Lung (tissue), 12 donors: ENCODE data around the gene INAFM2. TPM values are rescaled to one million over a fixed set of nuclear protein-coding genes. Genes with fewer than 3 reads are reported as not detected.

Experiments used
- ATAC-seq: fragments of 200-7000 bp; cut with Tn5 transposase; one replicate; pipeline ENCODE4 v1.9.1; 2020; ENCODE audit warnings: moderate number of reproducible peaks; ENCODE audit not compliant: insufficient read depth, low FRiP score
- DNase-seq, 3 donors: peaks; one replicate each; pipeline ENCODE4 v3.0.0-alpha.2; 2013 to 2017
- H3K27ac ChIP-seq, 2 donors: one replicate each; pipeline ENCODE4 v1.5.1; 2013; ENCODE audit warnings: mild to moderate bottlenecking in 2 of 2, moderate library complexity in 2 of 2, control low read depth in 1 of 2, inconsistent platforms in 1 of 2, low read depth in 1 of 2, low read length in 1 of 2
- H3K27me3 ChIP-seq, 3 donors: one replicate each; pipeline ENCODE4 v1.5.1; 2013; ENCODE audit warnings: low read length in 2 of 3; ENCODE audit not compliant: control insufficient read depth in 3 of 3, insufficient read depth in 3 of 3
- H3K36me3 ChIP-seq, 4 donors: one replicate each; pipeline ENCODE4 v1.5.1; 2013; ENCODE audit warnings: low read length in 4 of 4, mild to moderate bottlenecking in 1 of 4, moderate library complexity in 1 of 4; ENCODE audit not compliant: control insufficient read depth in 4 of 4, insufficient read depth in 4 of 4
- H3K4me1 ChIP-seq, 5 donors: one replicate each; pipeline ENCODE4 v1.5.1; 2013; ENCODE audit warnings: low read length in 5 of 5, mild to moderate bottlenecking in 2 of 5, moderate library complexity in 1 of 5; ENCODE audit not compliant: control insufficient read depth in 5 of 5, insufficient read depth in 5 of 5
- H3K4me3 ChIP-seq: one replicate; pipeline ENCODE4 v1.5.1; 2013; ENCODE audit warnings: mild to moderate bottlenecking, control low read depth, moderate library complexity
- H3K9ac ChIP-seq, 2 donors: one replicate each; pipeline ENCODE4 v1.5.1; 2013; ENCODE audit warnings: low read length in 2 of 2, control low read depth in 1 of 2; ENCODE audit not compliant: insufficient read depth in 1 of 2
- H3K9me3 ChIP-seq, 4 donors: one replicate each; pipeline ENCODE4 v1.5.1; 2013; ENCODE audit warnings: low read length in 3 of 4, mild to moderate bottlenecking in 1 of 4, moderate library complexity in 1 of 4; ENCODE audit not compliant: control insufficient read depth in 4 of 4, insufficient read depth in 3 of 4
- WGBS, 2 donors: extraction: QIAGEN DNeasy Blood & Tissue Kit; methylation state at CpG; one replicate each; pipeline ENCODE4 v1.1.7; 2013; 5-methylcytosine and 5-hydroxymethylcytosine counted together
- polyA plus RNA-seq, 2 donors: library from polyadenylated mRNA; stranded (reverse); fragments of 200-250 nt; gene quantifications; one replicate each; pipeline ENCODE4 v1.2.1, GENCODE V29; 2013
- total RNA-seq, 2 donors: library from RNA; depleted of rRNA in 1 of 2; stranded (reverse); fragments of >200 nt in 1 of 2; gene quantifications; one replicate each; pipeline ENCODE4 v1.2.1, GENCODE V29; 2014 to 2021
- TF ChIP-seq, protein P1 (sequence below): IDR thresholded peaks from 2 replicates; pipeline ENCODE4 v1.5.1; 2012; ENCODE audit warnings: mild to moderate bottlenecking; ENCODE audit errors: control extremely low read depth, extremely low read depth
- donor health status: control.
- donor health status: control.
- donor health status: Bipolar disorder and iron deficiency.
- donor health status: healthy.
- donor health status: DM: yes; HTN: yes; CAD: no.

Gene INAFM2
- total and polyA plus RNA-seq, 4 donors: 12.8 to 31.1 (median 19.0) TPM

DNA sequence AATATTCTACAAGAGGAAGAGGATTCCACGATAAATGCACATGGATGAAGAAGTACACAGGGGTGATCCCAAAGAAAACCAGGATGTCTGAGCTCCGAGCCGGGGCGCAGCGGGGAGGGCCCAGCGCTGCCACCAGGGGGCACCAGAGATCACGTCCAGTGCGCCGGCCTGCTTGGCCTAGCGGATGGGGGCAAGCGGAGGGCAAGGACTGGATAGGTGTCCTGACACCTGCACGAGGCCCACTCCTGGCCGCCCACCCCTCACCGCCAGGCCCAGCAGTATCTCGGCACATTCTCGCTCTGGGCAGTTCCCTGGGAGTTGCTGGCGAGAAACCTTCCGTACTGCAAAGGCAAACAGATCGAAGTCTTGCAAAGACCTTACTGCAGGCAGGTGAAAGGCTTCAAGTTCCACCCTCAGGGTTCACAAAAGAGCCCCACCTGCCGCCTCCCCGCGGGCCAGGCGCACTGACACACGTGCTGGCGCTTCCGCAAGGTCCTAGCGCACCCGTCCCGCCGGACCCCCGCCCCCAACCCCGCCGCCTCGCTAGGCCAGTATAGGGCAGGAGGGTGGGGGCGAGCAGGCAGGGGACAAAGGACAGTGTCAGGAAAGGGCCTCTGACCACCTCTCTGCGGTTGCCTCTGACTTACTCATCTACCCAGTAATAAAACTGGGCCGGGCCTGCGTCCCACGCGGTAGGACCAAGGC is 43.9 kb upstream of the INAFM2 start:
- Histone ChIP-seq H3K27me3 (peaks cover 3 to 46% (median 42%) of the 10 kb centered on the region in 3 donors), H3K27ac (no peak overlapping the region), H3K9ac (no peak overlapping the region), H3K4me1 (peaks cover 0 to 23% (median 8%) of the 10 kb centered on the region in 5 donors), H3K36me3 (peaks cover 0 to 2% (median 0%) of the 10 kb centered on the region in 4 donors), H3K9me3 (no peaks in the 10 kb centered on the region), H3K4me3 (no peak overlapping the region)
- DNase-seq: peak; percentile 67 to 77 (median 69)
- 24 to 36% methylated on average over 40 of the region's 40 CpGs for WGBS, 2 donors
- ATAC-seq: peak; percentile 49
- TF ChIP-seq, protein P1, sequence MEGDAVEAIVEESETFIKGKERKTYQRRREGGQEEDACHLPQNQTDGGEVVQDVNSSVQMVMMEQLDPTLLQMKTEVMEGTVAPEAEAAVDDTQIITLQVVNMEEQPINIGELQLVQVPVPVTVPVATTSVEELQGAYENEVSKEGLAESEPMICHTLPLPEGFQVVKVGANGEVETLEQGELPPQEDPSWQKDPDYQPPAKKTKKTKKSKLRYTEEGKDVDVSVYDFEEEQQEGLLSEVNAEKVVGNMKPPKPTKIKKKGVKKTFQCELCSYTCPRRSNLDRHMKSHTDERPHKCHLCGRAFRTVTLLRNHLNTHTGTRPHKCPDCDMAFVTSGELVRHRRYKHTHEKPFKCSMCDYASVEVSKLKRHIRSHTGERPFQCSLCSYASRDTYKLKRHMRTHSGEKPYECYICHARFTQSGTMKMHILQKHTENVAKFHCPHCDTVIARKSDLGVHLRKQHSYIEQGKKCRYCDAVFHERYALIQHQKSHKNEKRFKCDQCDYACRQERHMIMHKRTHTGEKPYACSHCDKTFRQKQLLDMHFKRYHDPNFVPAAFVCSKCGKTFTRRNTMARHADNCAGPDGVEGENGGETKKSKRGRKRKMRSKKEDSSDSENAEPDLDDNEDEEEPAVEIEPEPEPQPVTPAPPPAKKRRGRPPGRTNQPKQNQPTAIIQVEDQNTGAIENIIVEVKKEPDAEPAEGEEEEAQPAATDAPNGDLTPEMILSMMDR: peak; percentile 96

- H3K36me3 ChIP-seq: peaks cover 0 to 2% (median 0%) of the 10 kb centered on the region in 4 donors
- TF ChIP-seq, protein P1: no peak
- no peak overlapping the region for H3K9ac ChIP-seq
- no peak for ATAC-seq
- DNase-seq: no peak
- no peak overlapping the region for H3K27ac ChIP-seq
- peaks cover 3 to 48% (median 44%) of the 10 kb centered on the region in 3 donors for H3K27me3 ChIP-seq
- H3K9me3 ChIP-seq: no peaks in the 10 kb centered on the region
- H3K4me1 ChIP-seq: peaks cover 0 to 31% (median 8%) of the 10 kb centered on the region in 5 donors
- no peak overlapping the region for H3K4me3 ChIP-seq
- 50 to 71% methylated on average over 30 of the region's 30 CpGs for WGBS, 2 donors
These were observed 43.0 kb upstream of the INAFM2 start for GRCh38 chr15:40280260-40281056.

DNA sequence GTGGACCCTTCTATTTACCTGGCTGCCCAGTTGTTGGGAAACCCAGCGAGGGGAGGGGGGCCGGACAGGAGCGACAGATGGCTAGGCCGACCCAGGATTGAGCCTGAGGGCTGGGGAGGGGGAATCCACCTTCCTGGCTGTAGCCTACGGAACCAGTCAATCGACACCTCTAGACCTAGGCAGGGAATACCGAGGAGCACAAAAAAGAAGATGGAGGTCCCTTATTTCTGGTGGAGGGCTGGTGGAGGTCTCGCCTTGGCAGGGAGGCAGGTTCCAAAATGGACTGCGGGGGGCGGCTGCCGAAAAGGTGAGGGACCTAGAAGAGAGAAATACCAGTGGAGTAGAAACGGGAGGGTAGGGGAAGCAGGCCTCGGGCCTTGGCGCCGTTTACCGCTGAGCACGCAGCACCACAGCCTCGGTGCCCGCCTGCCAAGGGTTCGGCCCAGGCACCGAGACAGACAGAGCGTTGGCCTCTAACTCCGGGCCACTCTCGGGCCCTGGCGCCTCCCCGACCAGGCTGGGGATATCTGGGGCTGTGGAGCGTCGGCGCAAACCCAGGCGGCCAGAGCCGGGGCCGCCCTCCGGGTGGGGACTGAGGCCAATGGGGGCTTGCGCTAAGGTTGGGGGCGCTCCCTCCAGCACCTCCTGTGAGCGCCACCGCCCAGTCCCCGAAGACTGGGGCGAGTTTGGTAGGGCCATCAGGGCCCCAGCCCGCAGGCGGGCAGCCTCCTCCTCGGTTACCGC is 42.3 kb upstream of the INAFM2 start:
- peaks cover 0 to 39% (median 11%) of the 10 kb centered on the region in 5 donors for H3K4me1 ChIP-seq
- WGBS, 2 donors: 48 to 64% methylated on average over 43 of the region's 43 CpGs
- no peak for DNase-seq
- no peak overlapping the region for H3K27ac ChIP-seq
- TF ChIP-seq, protein P1: no peak
- no peak overlapping the region for H3K9ac ChIP-seq
- no peak for ATAC-seq
- peaks cover 3 to 48% (median 44%) of the 10 kb centered on the region in 3 donors for H3K27me3 ChIP-seq
- no peak overlapping the region for H3K4me3 ChIP-seq
- no peaks in the 10 kb centered on the region for H3K9me3 ChIP-seq
- no peaks in the 10 kb centered on the region for H3K36me3 ChIP-seq
